Measurements from ENCODE around the gene MAD1L1. TPM values are rescaled to one million over a fixed set of nuclear protein-coding genes. Genes with fewer than 3 reads are reported as not detected.

MAD1L1 gene
- total and polyA plus RNA-seq, 2 of the 13 experiments (the other 11 are each of a cell fraction or from before 2014, with no cell fraction given), result 17.4 to 64.7 TPM

DNA sequence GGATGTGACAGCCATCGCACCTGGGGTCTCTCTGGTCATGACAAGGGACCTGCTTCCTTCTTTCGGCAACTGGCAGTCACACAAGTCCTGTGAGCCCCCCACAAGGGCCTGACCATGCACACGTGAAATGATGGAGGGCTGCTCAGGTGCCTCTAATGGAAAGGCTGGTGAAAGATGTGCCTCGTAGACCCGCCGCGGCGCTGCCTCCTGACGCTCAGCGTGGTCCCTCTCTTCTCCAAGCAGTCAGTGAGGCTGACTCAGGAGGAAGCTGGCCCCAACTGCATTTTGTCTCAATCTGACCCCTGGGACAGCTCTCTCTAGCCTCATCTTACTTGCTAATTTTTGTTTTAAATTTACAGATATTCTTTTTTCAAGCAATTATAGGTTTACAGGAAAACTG lies 100.9 kb downstream of the MAD1L1 start (continued):
- TF ChIP-seq MXD4 (CRISPR knock-in tag; IDR thresholded peaks at IDR 0.05) (no peak), ZKSCAN8 (CRISPR knock-in tag; IDR thresholded peaks at IDR 0.05; ENCODE audit: borderline replicate concordance) (no peak)

DNA sequence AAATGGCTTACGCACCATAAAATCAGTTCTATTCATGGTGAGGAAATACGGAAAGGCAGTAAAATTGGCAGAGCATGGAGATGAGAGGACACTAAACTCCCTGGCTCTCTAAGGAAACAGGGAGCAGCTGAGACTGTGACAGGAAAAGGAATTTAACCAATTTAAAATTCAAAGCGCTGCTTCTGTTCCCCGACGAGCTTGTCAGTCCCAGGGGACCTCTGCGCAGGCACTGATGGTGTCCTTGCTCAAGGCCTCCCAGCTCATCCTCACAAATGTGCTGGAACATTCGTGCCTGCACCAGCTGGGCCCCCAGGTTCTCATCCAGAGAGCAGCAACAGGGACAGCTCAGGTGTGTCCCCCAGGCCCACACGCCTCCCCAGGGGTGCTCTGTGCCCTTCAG lies 101.4 kb downstream of the MAD1L1 start:
- CTCF ChIA-PET (ENCODE audit: low intra/inter-chr PET ratio, low total read pairs), result no interaction called here
- Histone ChIP-seq H3K9ac (ENCODE audit: insufficient read depth, low read depth, low read length) (no peak overlapping the region), H3K4me2 (ENCODE audit: low read depth, low read length) (no peak overlapping the region), H3K27ac (ENCODE audit: extremely low read length, insufficient read depth, low read length) (no peak overlapping the region), H4K20me1 (ENCODE audit: insufficient read depth, low read length) (no peaks in the 10 kb centered on the region), H3K4me1 (ENCODE audit: insufficient read depth, low read length) (no peaks in the 10 kb centered on the region), H3K79me2 (ENCODE audit: insufficient read depth, low read length) (no peaks in the 10 kb centered on the region), H3K27me3 (ENCODE audit: control insufficient read depth in 1 of 2, insufficient read depth in 2 of 2, low read length in 2 of 2) (no peaks in the 10 kb centered on the region), H3K36me3 (replicated peaks in 1 of 2; ENCODE audit: control insufficient read depth in 1 of 2, insufficient read depth in 2 of 2, low read length in 2 of 2) (peaks cover 18 to 41% of the 10 kb centered on the region in 2 experiments; a peak in 4 of 5 replicates), H3K4me3 (replicated peaks in 1 of 3; ENCODE audit: insufficient read depth in 1 of 3, low read depth in 2 of 3, low read length in 3 of 3) (no peak overlapping the region), H2AFZ (ENCODE audit: low read length) (no peak overlapping the region), H3K9me3 (ENCODE audit: low read length) (no peaks in the 10 kb centered on the region)
- in situ Hi-C loops (cut with HindIII; ENCODE audit: extremely low pct_ligation_motif_present, low pct_unique_long_range_greater_than_20kb) (no loop called here), intact Hi-C loops (cut with micrococcal nuclease; ENCODE audit: unreplicated experiment) (no loop called here)
- TF ChIP-seq, protein P1, sequence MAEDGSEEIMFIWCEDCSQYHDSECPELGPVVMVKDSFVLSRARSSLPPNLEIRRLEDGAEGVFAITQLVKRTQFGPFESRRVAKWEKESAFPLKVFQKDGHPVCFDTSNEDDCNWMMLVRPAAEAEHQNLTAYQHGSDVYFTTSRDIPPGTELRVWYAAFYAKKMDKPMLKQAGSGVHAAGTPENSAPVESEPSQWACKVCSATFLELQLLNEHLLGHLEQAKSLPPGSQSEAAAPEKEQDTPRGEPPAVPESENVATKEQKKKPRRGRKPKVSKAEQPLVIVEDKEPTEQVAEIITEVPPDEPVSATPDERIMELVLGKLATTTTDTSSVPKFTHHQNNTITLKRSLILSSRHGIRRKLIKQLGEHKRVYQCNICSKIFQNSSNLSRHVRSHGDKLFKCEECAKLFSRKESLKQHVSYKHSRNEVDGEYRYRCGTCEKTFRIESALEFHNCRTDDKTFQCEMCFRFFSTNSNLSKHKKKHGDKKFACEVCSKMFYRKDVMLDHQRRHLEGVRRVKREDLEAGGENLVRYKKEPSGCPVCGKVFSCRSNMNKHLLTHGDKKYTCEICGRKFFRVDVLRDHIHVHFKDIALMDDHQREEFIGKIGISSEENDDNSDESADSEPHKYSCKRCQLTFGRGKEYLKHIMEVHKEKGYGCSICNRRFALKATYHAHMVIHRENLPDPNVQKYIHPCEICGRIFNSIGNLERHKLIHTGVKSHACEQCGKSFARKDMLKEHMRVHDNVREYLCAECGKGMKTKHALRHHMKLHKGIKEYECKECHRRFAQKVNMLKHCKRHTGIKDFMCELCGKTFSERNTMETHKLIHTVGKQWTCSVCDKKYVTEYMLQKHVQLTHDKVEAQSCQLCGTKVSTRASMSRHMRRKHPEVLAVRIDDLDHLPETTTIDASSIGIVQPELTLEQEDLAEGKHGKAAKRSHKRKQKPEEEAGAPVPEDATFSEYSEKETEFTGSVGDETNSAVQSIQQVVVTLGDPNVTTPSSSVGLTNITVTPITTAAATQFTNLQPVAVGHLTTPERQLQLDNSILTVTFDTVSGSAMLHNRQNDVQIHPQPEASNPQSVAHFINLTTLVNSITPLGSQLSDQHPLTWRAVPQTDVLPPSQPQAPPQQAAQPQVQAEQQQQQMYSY (CRISPR knock-in tag; IDR thresholded peaks at IDR 0.05), result no peak
- no peak for TF ChIP-seq MYNN (CRISPR knock-in tag; IDR thresholded peaks at IDR 0.05; ENCODE audit: low read depth)
- POLR2A ChIA-PET, result no interaction called here
- no TSS peak for BruUV-seq (replicated peaks)
- ATAC-seq (no peak), DNase-seq (ENCODE audit: low spot score) (no peak), FAIRE-seq (no peak)
- WGBS (ENCODE audit: low lambda C conversion rate), result 92% methylated on average over 7 of the region's 8 CpGs

Measured in HepG2 (cell line).